ENCODE data around the gene UBL4B. TPM values are rescaled to one million over a fixed set of nuclear protein-coding genes. Genes with fewer than 3 reads are reported as not detected.

The UBL4B gene
- total RNA-seq, 1 donor from 2014 or later: not detected

GRCh38 chr1:110161849-110162248, 49.6 kb downstream of the UBL4B start:
- no peaks in the 10 kb centered on the region for H3K4me1 ChIP-seq (ENCODE audit: control insufficient read depth in 3 of 3, insufficient read depth in 3 of 3, low read length in 3 of 3)
- no peak overlapping the region for H3K4me3 ChIP-seq (ENCODE audit: low read length in 3 of 3)
- no peak overlapping the region for H3K27ac ChIP-seq (ENCODE audit: low read depth, low read length)
- H3K27me3 ChIP-seq (ENCODE audit: control insufficient read depth in 3 of 3, insufficient read depth in 3 of 3, low read length in 3 of 3): peaks cover 4 to 14% (median 5%) of the 10 kb centered on the region in 3 donors
- H3K36me3 ChIP-seq (ENCODE audit: control insufficient read depth in 3 of 3, insufficient read depth in 3 of 3, low read length in 3 of 3): no peaks in the 10 kb centered on the region
- no peaks in the 10 kb centered on the region for H3K9me3 ChIP-seq (ENCODE audit: control insufficient read depth in 3 of 3, low read length in 3 of 3)
- H3K9ac ChIP-seq (ENCODE audit: low read depth in 1 of 3, low read length in 3 of 3): no peak overlapping the region

Other genes starting within 250 kb of the UBL4B start
- 7.3 TPM for gene CSF1, start 201.6 kb upstream of the UBL4B start, total RNA-seq
- 21.9 TPM for gene AHCYL1, start 127.7 kb upstream of the UBL4B start, total RNA-seq
- 37.1 TPM for gene STRIP1, start 77.8 kb upstream of the UBL4B start, total RNA-seq
- gene ALX3, start 41.8 kb upstream of the UBL4B start, total RNA-seq: not detected
- gene SLC6A17, start 38.1 kb downstream of the UBL4B start, total RNA-seq: 0.52 TPM
- gene KCNC4, start 97.9 kb downstream of the UBL4B start, total RNA-seq: 1.6 TPM
- 29.7 TPM for gene RBM15, start 226.9 kb downstream of the UBL4B start, total RNA-seq